Measurements from ENCODE around the gene EDA. TPM values are rescaled to one million over a fixed set of nuclear protein-coding genes. Genes with fewer than 3 reads are reported as not detected.

The EDA gene
- total and polyA plus RNA-seq, 2 of the 13 experiments (the other 11 are each of a cell fraction or from before 2014, with no cell fraction given): 8.8 to 11.2 TPM

GRCh38 chrX:70038515-70038914, 422.6 kb downstream of the EDA start (continued):
- TF ChIP-seq, protein P1, sequence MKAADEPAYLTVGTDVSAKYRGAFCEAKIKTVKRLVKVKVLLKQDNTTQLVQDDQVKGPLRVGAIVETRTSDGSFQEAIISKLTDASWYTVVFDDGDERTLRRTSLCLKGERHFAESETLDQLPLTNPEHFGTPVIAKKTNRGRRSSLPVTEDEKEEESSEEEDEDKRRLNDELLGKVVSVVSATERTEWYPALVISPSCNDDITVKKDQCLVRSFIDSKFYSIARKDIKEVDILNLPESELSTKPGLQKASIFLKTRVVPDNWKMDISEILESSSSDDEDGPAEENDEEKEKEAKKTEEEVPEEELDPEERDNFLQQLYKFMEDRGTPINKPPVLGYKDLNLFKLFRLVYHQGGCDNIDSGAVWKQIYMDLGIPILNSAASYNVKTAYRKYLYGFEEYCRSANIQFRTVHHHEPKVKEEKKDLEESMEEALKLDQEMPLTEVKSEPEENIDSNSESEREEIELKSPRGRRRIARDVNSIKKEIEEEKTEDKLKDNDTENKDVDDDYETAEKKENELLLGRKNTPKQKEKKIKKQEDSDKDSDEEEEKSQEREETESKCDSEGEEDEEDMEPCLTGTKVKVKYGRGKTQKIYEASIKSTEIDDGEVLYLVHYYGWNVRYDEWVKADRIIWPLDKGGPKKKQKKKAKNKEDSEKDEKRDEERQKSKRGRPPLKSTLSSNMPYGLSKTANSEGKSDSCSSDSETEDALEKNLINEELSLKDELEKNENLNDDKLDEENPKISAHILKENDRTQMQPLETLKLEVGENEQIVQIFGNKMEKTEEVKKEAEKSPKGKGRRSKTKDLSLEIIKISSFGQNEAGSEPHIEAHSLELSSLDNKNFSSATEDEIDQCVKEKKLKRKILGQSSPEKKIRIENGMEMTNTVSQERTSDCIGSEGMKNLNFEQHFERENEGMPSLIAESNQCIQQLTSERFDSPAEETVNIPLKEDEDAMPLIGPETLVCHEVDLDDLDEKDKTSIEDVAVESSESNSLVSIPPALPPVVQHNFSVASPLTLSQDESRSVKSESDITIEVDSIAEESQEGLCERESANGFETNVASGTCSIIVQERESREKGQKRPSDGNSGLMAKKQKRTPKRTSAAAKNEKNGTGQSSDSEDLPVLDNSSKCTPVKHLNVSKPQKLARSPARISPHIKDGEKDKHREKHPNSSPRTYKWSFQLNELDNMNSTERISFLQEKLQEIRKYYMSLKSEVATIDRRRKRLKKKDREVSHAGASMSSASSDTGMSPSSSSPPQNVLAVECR (CRISPR knock-in tag; IDR thresholded peaks at IDR 0.05; ENCODE audit: borderline replicate concordance): no peak
- TF ChIP-seq TEAD3 (CRISPR knock-in tag; optimal IDR thresholded peaks at IDR 0.05; ENCODE audit: borderline replicate concordance): no peak
- no peak for TF ChIP-seq LCORL (IDR thresholded peaks at IDR 0.05)
- TF ChIP-seq LCORL (CRISPR knock-in tag; IDR thresholded peaks at IDR 0.05): peak; percentile 34; the same call in 1 of the 2 replicates
- TF ChIP-seq NFE2L1 (CRISPR knock-in tag; IDR thresholded peaks at IDR 0.05; ENCODE audit: borderline replicate concordance): no peak
- TF ChIP-seq, protein P2, sequence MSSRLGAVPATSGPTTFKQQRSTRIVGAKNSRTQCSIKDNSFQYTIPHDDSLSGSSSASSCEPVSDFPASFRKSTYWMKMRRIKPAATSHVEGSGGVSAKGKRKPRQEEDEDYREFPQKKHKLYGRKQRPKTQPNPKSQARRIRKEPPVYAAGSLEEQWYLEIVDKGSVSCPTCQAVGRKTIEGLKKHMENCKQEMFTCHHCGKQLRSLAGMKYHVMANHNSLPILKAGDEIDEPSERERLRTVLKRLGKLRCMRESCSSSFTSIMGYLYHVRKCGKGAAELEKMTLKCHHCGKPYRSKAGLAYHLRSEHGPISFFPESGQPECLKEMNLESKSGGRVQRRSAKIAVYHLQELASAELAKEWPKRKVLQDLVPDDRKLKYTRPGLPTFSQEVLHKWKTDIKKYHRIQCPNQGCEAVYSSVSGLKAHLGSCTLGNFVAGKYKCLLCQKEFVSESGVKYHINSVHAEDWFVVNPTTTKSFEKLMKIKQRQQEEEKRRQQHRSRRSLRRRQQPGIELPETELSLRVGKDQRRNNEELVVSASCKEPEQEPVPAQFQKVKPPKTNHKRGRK (CRISPR knock-in tag; IDR thresholded peaks at IDR 0.05): no peak
- 0 out of 2 replicates have a peak, but pooled peaks have one; percentile 20 for TF ChIP-seq SAP130 (CRISPR knock-in tag; IDR thresholded peaks at IDR 0.05; ENCODE audit: low read depth)
- no peak for TF ChIP-seq ZBTB1 (CRISPR knock-in tag; IDR thresholded peaks at IDR 0.05; ENCODE audit: borderline replicate concordance)
- TF ChIP-seq FOXP1 (IDR thresholded peaks at IDR 0.05): no peak
- peak; percentile 42; the same call in 1 of the 2 replicates for TF ChIP-seq FOXP1 (CRISPR knock-in tag; IDR thresholded peaks at IDR 0.05)
- TF ChIP-seq HNRNPUL1 (IDR thresholded peaks at IDR 0.05; ENCODE audit: low read depth, low read length): no peak
- TF ChIP-seq SP1 (IDR thresholded peaks at IDR 0.05): no peak
- no peak for TF ChIP-seq SP1 (CRISPR knock-in tag; IDR thresholded peaks at IDR 0.05)
- 0 out of 2 replicates have a peak, but pooled peaks have one; percentile 14 for TF ChIP-seq ZNF644 (CRISPR knock-in tag; IDR thresholded peaks at IDR 0.05; ENCODE audit: low read depth)
- no peak for TF ChIP-seq SCMH1 (CRISPR knock-in tag; IDR thresholded peaks at IDR 0.05; ENCODE audit: borderline replicate concordance)
- no peak for TF ChIP-seq ZNF557 (CRISPR knock-in tag; IDR thresholded peaks at IDR 0.05)
- TF ChIP-seq HNRNPK (IDR thresholded peaks at IDR 0.05; ENCODE audit: low read depth, low read length, poor library complexity, severe bottlenecking): no peak
- TF ChIP-seq GABPA (IDR thresholded peaks at IDR 0.05; ENCODE audit: low read depth, low read length): no peak
- TF ChIP-seq GABPA (CRISPR knock-in tag; IDR thresholded peaks at IDR 0.05; ENCODE audit: low read depth): peak; percentile 55; the same call in 1 of the 2 replicates
- no peak for TF ChIP-seq ZNF552 (CRISPR knock-in tag; IDR thresholded peaks at IDR 0.05; ENCODE audit: borderline replicate concordance)
- peak; percentile 61; the same call in 1 of the 2 replicates for TF ChIP-seq ETV5 (CRISPR knock-in tag; IDR thresholded peaks at IDR 0.05; ENCODE audit: borderline replicate concordance)
- no peak for TF ChIP-seq FOXA1 (IDR thresholded peaks at IDR 0.05)
- peak; percentile 67 for TF ChIP-seq FOXA1 (CRISPR knock-in tag; IDR thresholded peaks at IDR 0.05)
- no peak for TF ChIP-seq ZNF724P (CRISPR knock-in tag; IDR thresholded peaks at IDR 0.05; ENCODE audit: borderline replicate concordance)
- no peak for TF ChIP-seq ZNF136 (CRISPR knock-in tag; IDR thresholded peaks at IDR 0.05; ENCODE audit: low read depth)
- TF ChIP-seq GATAD2A (CRISPR knock-in tag; IDR thresholded peaks at IDR 0.05): peak; percentile 39; the same call in 1 of the 2 replicates
- TF ChIP-seq EP300 (IDR thresholded peaks at IDR 0.05; ENCODE audit: low read depth in 2 of 2, low read length in 2 of 2): peak in 1 of 2 experiments; percentile 18; a peak in 1 of 4 replicates
- no peak for TF ChIP-seq EP300 (CRISPR knock-in tag; IDR thresholded peaks at IDR 0.05; ENCODE audit: borderline replicate concordance)
- TF ChIP-seq KLF12 (CRISPR knock-in tag; IDR thresholded peaks at IDR 0.05; ENCODE audit: borderline replicate concordance): no peak
